ENCODE results near the gene FCGR3B. TPM values are rescaled to one million over a fixed set of nuclear protein-coding genes. Genes with fewer than 3 reads are reported as not detected.
"Not testable (repeated sequence)": the region's sequence is repeated elsewhere in the genome, so short reads cannot be mapped to it uniquely, and the experiment has no call there.

FCGR3B gene
- total and polyA plus RNA-seq, 2 donors (not counting 1 experiment from before 2014, with no cell fraction given): 0.13 TPM; not detected in 1

GRCh38 chr1:161642697-161643096, 11.7 kb upstream of the FCGR3B start:
- POLR2A ChIA-PET; H3K36me3 ChIP-seq (replicated peaks in 1 of 2; ENCODE audit: control extremely low read depth in 1 of 2, control insufficient read depth in 1 of 2, extremely low read depth in 1 of 2, insufficient read depth in 2 of 2, low read length in 1 of 2); H2AFZ ChIP-seq (ENCODE audit: insufficient read depth, low read depth, low read length, poor library complexity, severe bottlenecking); H3K27me3 ChIP-seq (replicated peaks in 1 of 4; ENCODE audit: control extremely low read depth in 1 of 4, control insufficient read depth in 3 of 4, insufficient read depth in 4 of 4, low read length in 3 of 4); H3K27me3 Mint-ChIP-seq; H4K20me1 ChIP-seq (ENCODE audit: control insufficient read depth, insufficient read depth, low read length, poor library complexity, severe bottlenecking); H3K4me3 ChIP-seq (ENCODE audit: control extremely low read depth in 1 of 5, extremely low read depth in 1 of 5, insufficient read depth in 1 of 5, low read depth in 2 of 5, low read length in 4 of 5); CTCF ChIA-PET; H3K9me3 Mint-ChIP-seq (ENCODE audit: insufficient read depth); H3K27ac ChIP-seq (ENCODE audit: low read length in 2 of 2); H3K4me1 ChIP-seq (ENCODE audit: control insufficient read depth in 2 of 2, insufficient read depth in 2 of 2, low read length in 2 of 2); H3K4me2 ChIP-seq (replicated peaks; ENCODE audit: low read depth, low read length, poor library complexity, severe bottlenecking); H3K79me2 ChIP-seq (ENCODE audit: control insufficient read depth, insufficient read depth, low read length); H3K9me3 ChIP-seq (ENCODE audit: control extremely low read depth in 1 of 3, control insufficient read depth in 2 of 3, insufficient read depth in 1 of 3, low read length in 2 of 3); H3K9ac ChIP-seq (ENCODE audit: low read length): not testable (repeated sequence)
- peaks cover 23% of the 10 kb centered on the region for H3K4me1 Mint-ChIP-seq
- H3K4me3 Mint-ChIP-seq: peak overlapping the region; percentile 71
- whole genome bisulfite sequencing (ENCODE audit: insufficient coverage): no CpG with 5 or more reads among the region's 1 CpG
- H3K27ac Mint-ChIP-seq: peak overlapping the region; percentile 86
- TF ChIP-seq CTCF (IDR thresholded peaks at IDR 0.05): peak; percentile 36
- DNase-seq: peak; percentile 46
- peak; percentile 74 for ATAC-seq (ENCODE audit: low read depth)
- intact Hi-C loops (cut with micrococcal nuclease): loop anchor here (10.0 kb wide), 1 partner anchor 68 kb away; no protein-coding TSS in a partner anchor

- H3K9me3 ChIP-seq (ENCODE audit: control extremely low read depth in 1 of 3, control insufficient read depth in 2 of 3, insufficient read depth in 1 of 3, low read length in 2 of 3); H3K4me1 ChIP-seq (ENCODE audit: control insufficient read depth in 2 of 2, insufficient read depth in 2 of 2, low read length in 2 of 2); H3K9me3 Mint-ChIP-seq (ENCODE audit: insufficient read depth); H3K4me2 ChIP-seq (replicated peaks; ENCODE audit: low read depth, low read length, poor library complexity, severe bottlenecking); H3K27ac Mint-ChIP-seq; H3K27ac ChIP-seq (ENCODE audit: low read length in 2 of 2); H3K36me3 ChIP-seq (replicated peaks in 1 of 2; ENCODE audit: control extremely low read depth in 1 of 2, control insufficient read depth in 1 of 2, extremely low read depth in 1 of 2, insufficient read depth in 2 of 2, low read length in 1 of 2); H3K4me3 Mint-ChIP-seq; POLR2A ChIA-PET; CTCF ChIA-PET; H2AFZ ChIP-seq (ENCODE audit: insufficient read depth, low read depth, low read length, poor library complexity, severe bottlenecking); H4K20me1 ChIP-seq (ENCODE audit: control insufficient read depth, insufficient read depth, low read length, poor library complexity, severe bottlenecking); H3K4me3 ChIP-seq (ENCODE audit: control extremely low read depth in 1 of 5, extremely low read depth in 1 of 5, insufficient read depth in 1 of 5, low read depth in 2 of 5, low read length in 4 of 5); H3K79me2 ChIP-seq (ENCODE audit: control insufficient read depth, insufficient read depth, low read length); DNase-seq; ATAC-seq (ENCODE audit: low read depth); H3K27me3 ChIP-seq (replicated peaks in 1 of 4; ENCODE audit: control extremely low read depth in 1 of 4, control insufficient read depth in 3 of 4, insufficient read depth in 4 of 4, low read length in 3 of 4); intact Hi-C loops (cut with micrococcal nuclease); H3K27me3 Mint-ChIP-seq; H3K9ac ChIP-seq (ENCODE audit: low read length): not testable (repeated sequence)
- WGBS (ENCODE audit: insufficient coverage): no CpG with 5 or more reads among the region's 2 CpGs
- H3K4me1 Mint-ChIP-seq: peaks cover 21% of the 10 kb centered on the region
These were observed 8.2 kb upstream of the FCGR3B start for GRCh38 chr1:161639203-161639602.

- WGBS (ENCODE audit: insufficient coverage): no CpG with 5 or more reads among the region's 6 CpGs
- H4K20me1 ChIP-seq (ENCODE audit: control insufficient read depth, insufficient read depth, low read length, poor library complexity, severe bottlenecking); intact Hi-C loops (cut with micrococcal nuclease): not testable (repeated sequence)
These were observed 7.4 kb upstream of the FCGR3B start for GRCh38 chr1:161638251-161638993.

More at GRCh38 chr1:161638251-161638993, 7.4 kb upstream of the FCGR3B start:
- H3K27me3 ChIP-seq (replicated peaks in 1 of 4; ENCODE audit: control extremely low read depth in 1 of 4, control insufficient read depth in 3 of 4, insufficient read depth in 4 of 4, low read length in 3 of 4); H3K27me3 Mint-ChIP-seq; ATAC-seq (ENCODE audit: low read depth); H3K27ac ChIP-seq (ENCODE audit: low read length in 2 of 2); H3K4me3 Mint-ChIP-seq; H2AFZ ChIP-seq (ENCODE audit: insufficient read depth, low read depth, low read length, poor library complexity, severe bottlenecking); CTCF ChIA-PET; H3K4me1 ChIP-seq (ENCODE audit: control insufficient read depth in 2 of 2, insufficient read depth in 2 of 2, low read length in 2 of 2); H3K4me3 ChIP-seq (ENCODE audit: control extremely low read depth in 1 of 5, extremely low read depth in 1 of 5, insufficient read depth in 1 of 5, low read depth in 2 of 5, low read length in 4 of 5); H3K9me3 ChIP-seq (ENCODE audit: control extremely low read depth in 1 of 3, control insufficient read depth in 2 of 3, insufficient read depth in 1 of 3, low read length in 2 of 3); POLR2A ChIA-PET; H3K9me3 Mint-ChIP-seq (ENCODE audit: insufficient read depth); H3K4me2 ChIP-seq (replicated peaks; ENCODE audit: low read depth, low read length, poor library complexity, severe bottlenecking); DNase-seq; H3K36me3 ChIP-seq (replicated peaks in 1 of 2; ENCODE audit: control extremely low read depth in 1 of 2, control insufficient read depth in 1 of 2, extremely low read depth in 1 of 2, insufficient read depth in 2 of 2, low read length in 1 of 2); H3K27ac Mint-ChIP-seq; H3K9ac ChIP-seq (ENCODE audit: low read length); H3K79me2 ChIP-seq (ENCODE audit: control insufficient read depth, insufficient read depth, low read length): not testable (repeated sequence)
- H3K4me1 Mint-ChIP-seq: peaks cover 18% of the 10 kb centered on the region
